ENCODE data around the gene SAPCD1.

The SAPCD1 gene

GRCh38 chr6:31763619-31763940, 1.1 kb downstream of the SAPCD1 start:
- H3K27ac ChIP-seq (ENCODE audit: low read length): no peak overlapping the region
- H3K9me3 ChIP-seq (ENCODE audit: control insufficient read depth, low read depth, low read length): no peaks in the 10 kb centered on the region
- H3K4me1 ChIP-seq (ENCODE audit: control insufficient read depth, low read depth, low read length): peaks cover 7% of the 10 kb centered on the region
- H3K36me3 ChIP-seq (ENCODE audit: control insufficient read depth, low read depth, low read length): peaks cover 3% of the 10 kb centered on the region
- H3K4me3 ChIP-seq (ENCODE audit: low read length): no peak overlapping the region
- H3K9ac ChIP-seq (ENCODE audit: low read length): no peak overlapping the region
- no peaks in the 10 kb centered on the region for H3K27me3 ChIP-seq (ENCODE audit: control insufficient read depth, insufficient read depth, low read length)

- Histone ChIP-seq H3K27me3 (ENCODE audit: control insufficient read depth, insufficient read depth, low read length) (no peaks in the 10 kb centered on the region), H3K27ac (ENCODE audit: low read length) (no peak overlapping the region), H3K9me3 (ENCODE audit: control insufficient read depth, low read depth, low read length) (no peaks in the 10 kb centered on the region), H3K4me1 (ENCODE audit: control insufficient read depth, low read depth, low read length) (peaks cover 7% of the 10 kb centered on the region), H3K36me3 (ENCODE audit: control insufficient read depth, low read depth, low read length) (peaks cover 3% of the 10 kb centered on the region), H3K9ac (ENCODE audit: low read length) (no peak overlapping the region), H3K4me3 (ENCODE audit: low read length) (no peak overlapping the region)
Observed at GRCh38 chr6:31764198-31764597, 1.7 kb downstream of the SAPCD1 start.

- H3K4me3 ChIP-seq (ENCODE audit: low read length): no peak overlapping the region
- no peaks in the 10 kb centered on the region for H3K27me3 ChIP-seq (ENCODE audit: control insufficient read depth, insufficient read depth, low read length)
- no peak overlapping the region for H3K27ac ChIP-seq (ENCODE audit: low read length)
- no peak overlapping the region for H3K9ac ChIP-seq (ENCODE audit: low read length)
- no peaks in the 10 kb centered on the region for H3K9me3 ChIP-seq (ENCODE audit: control insufficient read depth, low read depth, low read length)
- H3K4me1 ChIP-seq (ENCODE audit: control insufficient read depth, low read depth, low read length): peaks cover 7% of the 10 kb centered on the region
- H3K36me3 ChIP-seq (ENCODE audit: control insufficient read depth, low read depth, low read length): peaks cover 3% of the 10 kb centered on the region
Observed at GRCh38 chr6:31765559-31765909, 3.1 kb downstream of the SAPCD1 start.

- no peak overlapping the region for H3K27ac ChIP-seq (ENCODE audit: low read length)
- H3K4me1 ChIP-seq (ENCODE audit: control insufficient read depth, low read depth, low read length): peaks cover 7% of the 10 kb centered on the region
- H3K9me3 ChIP-seq (ENCODE audit: control insufficient read depth, low read depth, low read length): no peaks in the 10 kb centered on the region
- H3K9ac ChIP-seq (ENCODE audit: low read length): no peak overlapping the region
- H3K36me3 ChIP-seq (ENCODE audit: control insufficient read depth, low read depth, low read length): peaks cover 3% of the 10 kb centered on the region
- H3K27me3 ChIP-seq (ENCODE audit: control insufficient read depth, insufficient read depth, low read length): no peaks in the 10 kb centered on the region
- peak overlapping the region; percentile 32 for H3K4me3 ChIP-seq (ENCODE audit: low read length)
Observed at GRCh38 chr6:31765910-31766794, 3.7 kb downstream of the SAPCD1 start.

GRCh38 chr6:31767096-31767645, 4.7 kb downstream of the SAPCD1 start:
- H3K36me3 ChIP-seq (ENCODE audit: control insufficient read depth, low read depth, low read length): no peaks in the 10 kb centered on the region
- no peak overlapping the region for H3K4me3 ChIP-seq (ENCODE audit: low read length)
- peaks cover 7% of the 10 kb centered on the region for H3K4me1 ChIP-seq (ENCODE audit: control insufficient read depth, low read depth, low read length)
- H3K9ac ChIP-seq (ENCODE audit: low read length): no peak overlapping the region
- H3K27ac ChIP-seq (ENCODE audit: low read length): no peak overlapping the region
- H3K27me3 ChIP-seq (ENCODE audit: control insufficient read depth, insufficient read depth, low read length): no peaks in the 10 kb centered on the region
- H3K9me3 ChIP-seq (ENCODE audit: control insufficient read depth, low read depth, low read length): no peaks in the 10 kb centered on the region

- H3K36me3 ChIP-seq (ENCODE audit: control insufficient read depth, low read depth, low read length): no peaks in the 10 kb centered on the region
- H3K27me3 ChIP-seq (ENCODE audit: control insufficient read depth, insufficient read depth, low read length): no peaks in the 10 kb centered on the region
- H3K4me3 ChIP-seq (ENCODE audit: low read length): no peak overlapping the region
- no peak overlapping the region for H3K9ac ChIP-seq (ENCODE audit: low read length)
- peaks cover 3% of the 10 kb centered on the region for H3K4me1 ChIP-seq (ENCODE audit: control insufficient read depth, low read depth, low read length)
- H3K9me3 ChIP-seq (ENCODE audit: control insufficient read depth, low read depth, low read length): no peaks in the 10 kb centered on the region
- no peak overlapping the region for H3K27ac ChIP-seq (ENCODE audit: low read length)
Observed at GRCh38 chr6:31768363-31769257, 6.2 kb downstream of the SAPCD1 start.

- H3K9me3 ChIP-seq (ENCODE audit: control insufficient read depth, low read depth, low read length): no peaks in the 10 kb centered on the region
- no peaks in the 10 kb centered on the region for H3K36me3 ChIP-seq (ENCODE audit: control insufficient read depth, low read depth, low read length)
- no peaks in the 10 kb centered on the region for H3K27me3 ChIP-seq (ENCODE audit: control insufficient read depth, insufficient read depth, low read length)
- no peak overlapping the region for H3K4me3 ChIP-seq (ENCODE audit: low read length)
- no peak overlapping the region for H3K27ac ChIP-seq (ENCODE audit: low read length)
- no peak overlapping the region for H3K9ac ChIP-seq (ENCODE audit: low read length)
- no peaks in the 10 kb centered on the region for H3K4me1 ChIP-seq (ENCODE audit: control insufficient read depth, low read depth, low read length)
Observed at GRCh38 chr6:31769684-31770371, 7.4 kb downstream of the SAPCD1 start.

- H3K4me3 ChIP-seq (ENCODE audit: low read length): no peak overlapping the region
- H3K27me3 ChIP-seq (ENCODE audit: control insufficient read depth, insufficient read depth, low read length): no peaks in the 10 kb centered on the region
- H3K9ac ChIP-seq (ENCODE audit: low read length): no peak overlapping the region
- H3K36me3 ChIP-seq (ENCODE audit: control insufficient read depth, low read depth, low read length): no peaks in the 10 kb centered on the region
- no peaks in the 10 kb centered on the region for H3K4me1 ChIP-seq (ENCODE audit: control insufficient read depth, low read depth, low read length)
- H3K27ac ChIP-seq (ENCODE audit: low read length): no peak overlapping the region
- no peaks in the 10 kb centered on the region for H3K9me3 ChIP-seq (ENCODE audit: control insufficient read depth, low read depth, low read length)
Observed at GRCh38 chr6:31770860-31771259, 8.4 kb downstream of the SAPCD1 start.

- H3K9me3 ChIP-seq (ENCODE audit: control insufficient read depth, low read depth, low read length): no peaks in the 10 kb centered on the region
- H3K4me1 ChIP-seq (ENCODE audit: control insufficient read depth, low read depth, low read length): no peaks in the 10 kb centered on the region
- H3K4me3 ChIP-seq (ENCODE audit: low read length): no peak overlapping the region
- H3K9ac ChIP-seq (ENCODE audit: low read length): no peak overlapping the region
- no peaks in the 10 kb centered on the region for H3K36me3 ChIP-seq (ENCODE audit: control insufficient read depth, low read depth, low read length)
- no peaks in the 10 kb centered on the region for H3K27me3 ChIP-seq (ENCODE audit: control insufficient read depth, insufficient read depth, low read length)
- no peak overlapping the region for H3K27ac ChIP-seq (ENCODE audit: low read length)
Observed at GRCh38 chr6:31771992-31772358, 9.5 kb downstream of the SAPCD1 start.

GRCh38 chr6:31775184-31775583, 12.7 kb downstream of the SAPCD1 start:
- H3K9ac ChIP-seq (ENCODE audit: low read length): no peak overlapping the region
- H3K9me3 ChIP-seq (ENCODE audit: control insufficient read depth, low read depth, low read length): no peaks in the 10 kb centered on the region
- H3K27ac ChIP-seq (ENCODE audit: low read length): no peak overlapping the region
- H3K27me3 ChIP-seq (ENCODE audit: control insufficient read depth, insufficient read depth, low read length): no peaks in the 10 kb centered on the region
- H3K36me3 ChIP-seq (ENCODE audit: control insufficient read depth, low read depth, low read length): peaks cover 25% of the 10 kb centered on the region
- no peaks in the 10 kb centered on the region for H3K4me1 ChIP-seq (ENCODE audit: control insufficient read depth, low read depth, low read length)
- H3K4me3 ChIP-seq (ENCODE audit: low read length): no peak overlapping the region

All from iPS-18a (cell line).